NT2/D1 (cell line): ENCODE data around the gene HOPX.

ENCODE experiments used
- SUZ12 ChIP-seq: IDR thresholded peaks from 2 replicates; pipeline ENCODE4 v1.6.1; 2011; ENCODE audit not compliant: insufficient read length, insufficient read depth; ENCODE audit errors: extremely low read depth
- YY1 ChIP-seq: IDR thresholded peaks from 2 replicates; pipeline ENCODE4 v1.6.1; 2011; ENCODE audit not compliant: insufficient read length, insufficient read depth
- ZNF274 ChIP-seq: IDR thresholded peaks from 2 replicates; pipeline ENCODE4 v1.6.1; 2011; ENCODE audit warnings: mild to moderate bottlenecking, low read depth, low read length

GRCh38 chr4:56705334-56705733 is 24.2 kb upstream of the HOPX start:
- TF ChIP-seq ZNF274: no peak
- no peak for TF ChIP-seq SUZ12
- no peak for TF ChIP-seq YY1
